ENCODE data around the gene MSANTD1.

DNA sequence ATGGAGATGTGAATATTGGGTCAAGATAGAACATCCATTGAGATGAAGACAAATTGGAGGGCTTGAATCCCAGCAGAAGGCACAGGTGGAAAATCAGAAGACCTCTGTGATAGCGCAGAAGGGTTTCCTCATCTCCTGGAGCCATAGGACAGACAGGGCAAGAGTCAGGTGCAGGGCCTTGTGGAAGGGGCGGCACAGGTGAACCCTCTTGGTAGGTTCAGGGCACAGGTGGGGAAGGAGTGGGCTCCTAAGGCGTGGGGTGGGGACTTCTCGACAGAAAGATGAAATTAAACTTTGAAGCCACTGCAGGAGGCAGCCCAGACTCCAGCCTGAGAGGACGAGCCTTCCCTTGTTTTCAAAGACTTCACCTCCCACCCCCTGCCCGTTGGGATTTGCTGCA is 34.5 kb downstream of the MSANTD1 start:
- TF ChIP-seq RAD21 (IDR thresholded peaks at IDR 0.05 in 1 of 2, conservative IDR thresholded peaks at IDR 0.05 in 1 of 2; ENCODE audit: low read depth in 2 of 2, low read length in 2 of 2) (no peak), SP4 (IDR thresholded peaks at IDR 0.05; ENCODE audit: low read length) (no peak), TAF1 (IDR thresholded peaks at IDR 0.05; ENCODE audit: low read depth, low read length) (no peak), SP1 (IDR thresholded peaks at IDR 0.05; ENCODE audit: low read depth, low read length) (no peak), TCF12 (IDR thresholded peaks at IDR 0.05; ENCODE audit: low read depth, low read length) (no peak), YY1 (IDR thresholded peaks at IDR 0.05; ENCODE audit: low read depth, low read length) (no peak), CEBPB (IDR thresholded peaks at IDR 0.05; ENCODE audit: low read depth, low read length) (no peak), POLR2AphosphoS5 (IDR thresholded peaks at IDR 0.05; ENCODE audit: low read depth, low read length) (no peak)
- TF ChIP-seq, protein P1, sequence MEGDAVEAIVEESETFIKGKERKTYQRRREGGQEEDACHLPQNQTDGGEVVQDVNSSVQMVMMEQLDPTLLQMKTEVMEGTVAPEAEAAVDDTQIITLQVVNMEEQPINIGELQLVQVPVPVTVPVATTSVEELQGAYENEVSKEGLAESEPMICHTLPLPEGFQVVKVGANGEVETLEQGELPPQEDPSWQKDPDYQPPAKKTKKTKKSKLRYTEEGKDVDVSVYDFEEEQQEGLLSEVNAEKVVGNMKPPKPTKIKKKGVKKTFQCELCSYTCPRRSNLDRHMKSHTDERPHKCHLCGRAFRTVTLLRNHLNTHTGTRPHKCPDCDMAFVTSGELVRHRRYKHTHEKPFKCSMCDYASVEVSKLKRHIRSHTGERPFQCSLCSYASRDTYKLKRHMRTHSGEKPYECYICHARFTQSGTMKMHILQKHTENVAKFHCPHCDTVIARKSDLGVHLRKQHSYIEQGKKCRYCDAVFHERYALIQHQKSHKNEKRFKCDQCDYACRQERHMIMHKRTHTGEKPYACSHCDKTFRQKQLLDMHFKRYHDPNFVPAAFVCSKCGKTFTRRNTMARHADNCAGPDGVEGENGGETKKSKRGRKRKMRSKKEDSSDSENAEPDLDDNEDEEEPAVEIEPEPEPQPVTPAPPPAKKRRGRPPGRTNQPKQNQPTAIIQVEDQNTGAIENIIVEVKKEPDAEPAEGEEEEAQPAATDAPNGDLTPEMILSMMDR (IDR thresholded peaks at IDR 0.05; ENCODE audit: control extremely low read depth in 1 of 3, insufficient read depth in 1 of 3, low read depth in 1 of 3, low read length in 3 of 3) = no peak

Data from H1 (cell line).